ENCODE results near the gene MAP3K20.

DNA sequence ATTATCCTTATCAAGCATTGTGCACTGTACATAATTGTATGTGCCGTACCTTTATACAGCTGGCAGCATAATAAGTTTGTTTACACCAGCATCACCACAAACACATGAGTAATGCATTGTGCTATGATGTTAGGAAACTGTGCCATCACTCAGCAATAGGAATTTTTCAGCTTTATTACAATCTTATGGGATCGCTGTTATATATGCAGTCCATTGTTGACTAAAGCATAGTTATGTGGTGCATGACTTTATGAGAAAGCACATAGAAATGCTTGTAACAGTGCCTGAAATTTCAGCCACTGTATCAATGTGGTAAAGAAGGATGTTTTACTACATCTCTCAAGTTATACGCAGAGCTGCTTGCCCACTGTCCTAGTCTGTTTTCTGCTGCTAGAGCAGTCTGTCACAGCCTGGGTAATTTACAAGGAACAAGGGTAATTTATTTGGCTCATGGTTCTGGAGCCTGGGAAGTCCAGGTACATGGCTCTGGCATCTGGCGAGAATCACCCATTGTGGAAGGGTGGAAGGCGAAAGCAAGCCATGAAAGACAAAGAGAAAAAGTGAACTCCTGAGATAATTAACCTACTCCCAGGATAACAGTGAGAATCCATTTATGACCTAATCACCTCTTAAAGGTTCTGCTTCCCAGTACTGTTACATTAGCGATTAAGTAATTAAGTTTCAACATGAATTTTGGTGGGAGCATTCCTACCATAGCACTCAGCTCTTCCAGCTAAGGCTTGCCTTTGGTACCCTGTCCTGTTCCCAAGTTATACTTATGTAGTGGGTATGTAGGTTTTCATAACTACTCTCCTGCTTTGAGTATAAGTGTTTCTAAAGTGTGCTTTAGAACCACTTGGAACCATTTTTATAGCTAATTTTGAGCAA is 4.6 kb downstream of the MAP3K20 start:
- no peak for TF ChIP-seq CTCF (conservative IDR thresholded peaks at IDR 0.05; ENCODE audit: low read depth, low read length)
- TF ChIP-seq EZH2 (IDR thresholded peaks at IDR 0.05; ENCODE audit: borderline replicate concordance, low read depth, low read length, poor library complexity, severe bottlenecking): no peak

All from A673 (cell line).